CD14-positive monocyte (primary cell): ENCODE results near the gene BASP1. TPM values are rescaled to one million over a fixed set of nuclear protein-coding genes. Genes with fewer than 3 reads are reported as not detected.
"Not testable (repeated sequence)": the region's sequence is repeated elsewhere in the genome, so short reads cannot be mapped to it uniquely, and the experiment has no call there.

ENCODE experiments used
- DNase-seq, 3 donors: peaks; one replicate each; pipeline ENCODE4 v3.0.0-alpha.2; 2011 to 2022
- H2AFZ ChIP-seq: 2 replicates; pipeline ENCODE4 v1.6.0; 2012; ENCODE audit warnings: mild to moderate bottlenecking, low read depth, low read length, inconsistent platforms; ENCODE audit not compliant: insufficient read depth, poor library complexity, severe bottlenecking
- H3K27ac ChIP-seq, 2 donors: 1 replicate in 1 of 2; 2 replicates in 1 of 2; pipeline ENCODE4 v1.5.1; 2012 to 2013; ENCODE audit warnings: low read length in 2 of 2, control low read depth in 1 of 2, inconsistent platforms in 1 of 2, low read depth in 1 of 2, mild to moderate bottlenecking in 1 of 2
- H3K27me3 ChIP-seq, 2 donors: one replicate each; pipeline versions ENCODE4 v1.6.0 to v1.6.1; 2011 to 2013; ENCODE audit warnings: low read length in 2 of 2; ENCODE audit not compliant: control insufficient read depth in 2 of 2, insufficient read depth in 2 of 2
- H3K36me3 ChIP-seq, 2 donors: replicated peaks in 1 of 2; 1 replicate in 1 of 2; 2 replicates in 1 of 2; pipeline versions ENCODE4 v1.5.1 to v1.6.1; 2012 to 2013; ENCODE audit warnings: low read length in 2 of 2, control low read depth in 1 of 2, inconsistent platforms in 1 of 2, mild to moderate bottlenecking in 1 of 2; ENCODE audit not compliant: insufficient read depth in 2 of 2, control insufficient read depth in 1 of 2
- H3K4me1 ChIP-seq, 2 donors: 1 replicate in 1 of 2; 2 replicates in 1 of 2; pipeline versions ENCODE4 v1.5.1 to v1.6.1; 2012 to 2013; ENCODE audit warnings: low read length in 2 of 2, control low read depth in 1 of 2, inconsistent platforms in 1 of 2, mild to moderate bottlenecking in 1 of 2, moderate library complexity in 1 of 2; ENCODE audit not compliant: insufficient read depth in 2 of 2, control insufficient read depth in 1 of 2
- H3K4me2 ChIP-seq: replicated peaks from 2 replicates; pipeline ENCODE3; 2012; ENCODE audit warnings: low read length, moderate library complexity, mild to moderate bottlenecking; ENCODE audit not compliant: poor library complexity, severe bottlenecking; ENCODE audit errors: extremely low read depth
- H3K4me3 ChIP-seq, 3 experiments: fragments of 200-600 bp in 1 of 3; sonication (generic) in 1 of 3; replicated peaks in 1 of 3; 1 replicate in 2 of 3; 2 replicates in 1 of 3; pipeline ENCODE4 v1.5.1; 2011 to 2013; ENCODE audit warnings: low read length in 3 of 3, mild to moderate bottlenecking in 3 of 3, control low read depth in 2 of 3, low read depth in 2 of 3, inconsistent platforms in 1 of 3, moderate library complexity in 1 of 3
- H3K79me2 ChIP-seq: 2 replicates; pipeline ENCODE4 v1.6.0; 2012; ENCODE audit warnings: mild to moderate bottlenecking, control low read depth, inconsistent platforms, low read length, moderate library complexity; ENCODE audit not compliant: insufficient read depth
- H3K9ac ChIP-seq: 2 replicates; pipeline ENCODE4 v1.6.0; 2017; ENCODE audit warnings: low read length, mild to moderate bottlenecking; ENCODE audit not compliant: insufficient read depth, poor library complexity, severe bottlenecking
- H3K9me3 ChIP-seq, 2 donors: replicated peaks in 1 of 2; 1 replicate in 1 of 2; 2 replicates in 1 of 2; pipeline versions ENCODE4 v1.5.1 to v1.6.1; 2012 to 2013; ENCODE audit warnings: low read length in 2 of 2, control low read depth in 1 of 2; ENCODE audit not compliant: control insufficient read depth in 1 of 2, insufficient read depth in 1 of 2
- H4K20me1 ChIP-seq: 2 replicates; pipeline ENCODE4 v1.6.0; 2012; ENCODE audit warnings: mild to moderate bottlenecking, low read length, control low read depth, moderate library complexity; ENCODE audit not compliant: insufficient read depth
- H3K27ac Mint-ChIP-seq, 7 donors: one replicate each; pipeline ENCODE4 v1.8.0; 2020; ENCODE audit warnings: mild to moderate bottlenecking in 7 of 7, mixed read lengths in 7 of 7, moderate library complexity in 6 of 7, inconsistent platforms in 2 of 7
- H3K27me3 Mint-ChIP-seq, 3 donors: one replicate each; pipeline ENCODE4 v1.8.0; 2021 to 2022; ENCODE audit warnings: low read depth in 3 of 3, mild to moderate bottlenecking in 3 of 3, mixed read lengths in 3 of 3, moderate library complexity in 3 of 3, inconsistent platforms in 1 of 3
- H3K36me3 Mint-ChIP-seq, 2 donors: one replicate each; pipeline ENCODE4 v1.8.0; 2020; ENCODE audit warnings: mixed read lengths in 2 of 2, inconsistent platforms in 1 of 2, mild to moderate bottlenecking in 1 of 2
- H3K4me1 Mint-ChIP-seq: one replicate; pipeline ENCODE4 v1.8.0; 2020; ENCODE audit warnings: mild to moderate bottlenecking, mixed read lengths
- H3K4me3 Mint-ChIP-seq, 2 donors: one replicate each; pipeline ENCODE4 v1.8.0; 2020; ENCODE audit warnings: mild to moderate bottlenecking in 2 of 2, mixed read lengths in 2 of 2, moderate library complexity in 1 of 2
- H3K9me3 Mint-ChIP-seq, 7 donors: one replicate each; pipeline ENCODE4 v1.8.0; 2020 to 2022; ENCODE audit warnings: mixed read lengths in 7 of 7, mild to moderate bottlenecking in 6 of 7, moderate library complexity in 6 of 7, inconsistent platforms in 2 of 7
- CTCF ChIP-seq: fragments of 200-600 bp; IDR thresholded peaks from one replicate; pipeline ENCODE4 v1.8.0; 2022; ENCODE audit warnings: antibody characterized with exemption, mild to moderate bottlenecking
- WGBS: methylation state at CpG from one replicate; pipeline ENCODE4 v1.1.5; 2013; ENCODE audit warnings: missing lambda C conversion rate; ENCODE audit not compliant: insufficient coverage; 5-methylcytosine and 5-hydroxymethylcytosine counted together
- intact Hi-C, 2 donors: fragments of 100-400 bp; cut with micrococcal nuclease; formaldehyde crosslinking; loops; one replicate each; pipeline versions ENCODE4 v1.15.0 to v1.15.1; 2023
- polyA plus RNA-seq, 3 donors: library from polyadenylated mRNA; depleted of rRNA in 1 of 3; unstranded in 2 of 3; stranded (reverse) in 1 of 3; fragments of 300-500 nt in 2 of 3; fragments of >200 nt in 1 of 3; fragmentation: Illumina TruSeq in 2 of 3; gene quantifications; 1 replicate in 2 of 3; 2 replicates in 1 of 3; pipeline ENCODE4 v1.2.3, GENCODE V29; 2012 to 2021

BASP1 gene
- polyA plus RNA-seq, 3 donors = 23.7 to 61.6 (median 36.6) TPM

DNA sequence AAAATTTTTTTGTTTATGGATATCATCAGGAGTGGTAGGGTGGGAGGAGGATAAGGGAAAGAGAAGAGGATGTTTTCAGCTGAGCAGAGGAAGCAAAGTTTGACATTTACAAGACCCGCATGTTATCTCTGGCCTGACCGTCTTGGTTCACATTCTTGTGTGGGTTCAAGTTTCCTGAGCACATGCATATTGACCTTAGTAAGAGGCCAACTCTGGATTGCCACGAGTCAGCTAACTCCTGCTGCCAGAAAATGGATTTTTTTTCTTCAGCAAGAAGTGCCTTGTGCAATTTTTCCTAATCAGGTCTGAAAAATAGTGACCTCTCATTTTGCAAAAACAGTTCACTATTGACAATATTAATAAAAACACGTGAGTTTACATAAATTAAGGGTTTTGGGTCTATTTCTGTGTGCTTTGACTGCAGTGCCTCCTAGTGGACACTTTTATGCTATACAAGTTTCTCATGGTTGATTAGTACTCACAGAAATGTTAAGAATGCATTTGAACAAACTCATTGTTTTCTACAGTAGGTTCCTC is 27.1 kb upstream of the BASP1 start:
- no peaks in the 10 kb centered on the region for H3K36me3 ChIP-seq
- Mint-ChIP-seq H3K27me3 (peaks cover 0 to 3% (median 2%) of the 10 kb centered on the region in 3 donors), H3K27ac (no peak overlapping the region), H3K9me3 (no peaks in the 10 kb centered on the region), H3K36me3 (no peaks in the 10 kb centered on the region), H3K4me3 (no peak overlapping the region), H3K4me1 (peaks cover 11% of the 10 kb centered on the region)
- H3K4me3 ChIP-seq = no peak overlapping the region
- H3K27ac ChIP-seq = no peak overlapping the region
- H3K4me1 ChIP-seq = no peaks in the 10 kb centered on the region
- intact Hi-C loops = loop anchor here in 1 of 2 donors (2.0 to 5.0 kb wide), 2 partner anchors 253 to 400 kb away; partner anchors contain the start of gene MYO10
- 0% methylated on average over 2 of the region's 4 CpGs for WGBS
- DNase-seq = peak; percentile 33 to 65 (median 55)
- TF ChIP-seq CTCF = peak; percentile 76
- H3K27me3 ChIP-seq = no peaks in the 10 kb centered on the region
- H3K79me2 ChIP-seq = no peaks in the 10 kb centered on the region
- no peak overlapping the region for H3K9ac ChIP-seq
- H2AFZ ChIP-seq = no peak overlapping the region
- H3K9me3 ChIP-seq = no peaks in the 10 kb centered on the region
- H3K4me2 ChIP-seq = no peak overlapping the region
- no peaks in the 10 kb centered on the region for H4K20me1 ChIP-seq

DNA sequence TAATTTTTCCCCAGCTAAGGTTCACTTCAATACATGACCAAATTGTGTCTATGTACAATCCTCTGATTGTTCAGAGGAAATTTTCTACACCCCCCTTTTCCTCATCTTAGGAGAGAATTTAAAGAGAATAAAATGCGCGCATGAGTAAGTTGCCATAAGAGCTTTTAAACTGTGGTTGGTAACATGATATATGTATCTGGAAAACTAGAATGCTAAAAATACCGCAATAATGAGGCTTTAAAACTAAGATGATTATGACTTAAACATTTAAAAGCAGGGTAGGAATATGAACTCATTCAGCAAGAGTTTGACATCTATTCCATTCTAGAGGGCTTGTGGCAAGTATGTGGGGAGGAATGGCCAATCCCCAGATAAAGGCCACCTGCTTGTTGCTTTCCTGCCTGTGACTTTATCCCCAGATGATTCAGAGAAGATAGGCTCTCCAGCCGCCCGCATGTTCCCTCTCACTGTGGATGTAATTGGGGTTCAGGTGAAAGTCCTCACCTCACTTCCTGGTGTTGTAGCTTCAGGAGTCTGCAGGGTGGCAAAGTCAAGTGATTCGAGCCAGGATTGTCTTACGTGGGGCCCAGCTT is 26.5 kb upstream of the BASP1 start:
- no peaks in the 10 kb centered on the region for H3K79me2 ChIP-seq
- Mint-ChIP-seq H3K27me3 (peaks cover 0 to 3% (median 2%) of the 10 kb centered on the region in 3 donors), H3K27ac (no peak overlapping the region), H3K9me3 (no peaks in the 10 kb centered on the region), H3K4me1 (peaks cover 5% of the 10 kb centered on the region), H3K4me3 (no peak overlapping the region), H3K36me3 (no peaks in the 10 kb centered on the region)
- no peak for TF ChIP-seq CTCF
- no peak overlapping the region for H3K4me3 ChIP-seq
- WGBS = 86% methylated on average over 1 of the region's 7 CpGs
- intact Hi-C loops = loop anchor here in 1 of 2 donors (2.0 to 5.0 kb wide), 2 partner anchors 254 to 400 kb away; partner anchors contain the start of gene MYO10
- H3K27me3 ChIP-seq = no peaks in the 10 kb centered on the region
- no peak overlapping the region for H3K4me2 ChIP-seq
- H3K9me3 ChIP-seq = no peaks in the 10 kb centered on the region
- no peak overlapping the region for H2AFZ ChIP-seq
- no peaks in the 10 kb centered on the region for H3K4me1 ChIP-seq
- DNase-seq = no peak
- H3K9ac ChIP-seq = no peak overlapping the region
- no peak overlapping the region for H3K27ac ChIP-seq
- H3K36me3 ChIP-seq = no peaks in the 10 kb centered on the region
- no peaks in the 10 kb centered on the region for H4K20me1 ChIP-seq

DNA sequence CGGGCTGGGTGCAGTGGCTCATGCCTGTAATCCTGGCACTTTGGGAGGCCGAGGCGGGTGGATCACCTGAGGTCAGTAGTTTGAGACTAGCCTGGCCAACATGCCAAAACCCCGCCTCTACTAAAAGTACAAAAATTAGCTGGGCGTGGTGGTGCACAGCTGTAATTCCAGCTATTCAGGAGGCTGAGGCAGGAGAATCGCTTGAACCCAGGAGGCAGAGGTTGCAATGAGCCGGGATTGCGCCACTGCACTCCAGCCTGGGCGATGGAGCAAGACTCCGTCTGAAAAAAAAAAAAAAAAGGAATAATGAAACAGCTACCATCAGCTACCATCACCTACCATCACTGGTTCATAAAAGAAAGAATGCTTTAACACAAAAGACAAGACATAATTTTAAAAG is 25.9 kb upstream of the BASP1 start:
- not testable (repeated sequence) for H3K27ac ChIP-seq, H4K20me1 ChIP-seq, H3K9me3 Mint-ChIP-seq, H3K4me2 ChIP-seq, H3K4me3 ChIP-seq, H3K27me3 Mint-ChIP-seq, H3K27ac Mint-ChIP-seq, H3K36me3 Mint-ChIP-seq, DNase-seq, H3K4me1 ChIP-seq, H2AFZ ChIP-seq, H3K36me3 ChIP-seq, H3K4me3 Mint-ChIP-seq, H3K4me1 Mint-ChIP-seq, H3K9ac ChIP-seq, H3K27me3 ChIP-seq, H3K9me3 ChIP-seq, H3K79me2 ChIP-seq
- WGBS = 67% methylated on average over 1 of the region's 10 CpGs
- intact Hi-C loops = loop anchor here in 1 of 2 donors (2.0 to 5.0 kb wide), 2 partner anchors 254 to 401 kb away; partner anchors contain the start of gene MYO10
